Left ventricle myocardium inferior (tissue), 1 donor: ENCODE data around the gene HAUS8. TPM values are rescaled to one million over a fixed set of nuclear protein-coding genes. Genes with fewer than 3 reads are reported as not detected.

Source experiments
- DNase-seq: peaks from one replicate; pipeline ENCODE4 v3.0.0-alpha.2; 2020
- H3K27ac ChIP-seq: fragments of 200-600 bp; replicated peaks from 2 replicates; pipeline ENCODE4 v1.8.0; 2021
- H3K27me3 ChIP-seq: fragments of 200-600 bp; 2 replicates; pipeline ENCODE4 v1.8.0; 2021; ENCODE audit warnings: low read depth
- H3K36me3 ChIP-seq: fragments of 200-600 bp; 2 replicates; pipeline ENCODE4 v1.8.0; 2021
- H3K4me1 ChIP-seq: fragments of 200-600 bp; 2 replicates; pipeline ENCODE4 v1.8.0; 2021
- H3K4me3 ChIP-seq: fragments of 200-600 bp; 2 replicates; pipeline ENCODE4 v1.8.0; 2021; ENCODE audit warnings: mild to moderate bottlenecking, moderate library complexity
- H3K9me3 ChIP-seq: fragments of 200-600 bp; replicated peaks from 2 replicates; pipeline ENCODE4 v1.8.0; 2021
- intact Hi-C: fragments of 100-400 bp; cut with micrococcal nuclease; formaldehyde crosslinking; loops from one replicate; pipeline ENCODE4 v1.11.0; 2022
- total RNA-seq: library from RNA; stranded (reverse); fragmentation: NEBNext Ultra II Directional; extraction: Animal tissue kit (Norgen Biotek cat#: 25700); gene quantifications from one replicate; pipeline ENCODE4 v1.2.1, GENCODE V29; 2021
- TF ChIP-seq, protein P1 (sequence below): fragments of 200-600 bp; IDR thresholded peaks from 2 replicates; pipeline ENCODE4 v1.8.0; 2021; ENCODE audit warnings: antibody characterized with exemption, mild to moderate bottlenecking, borderline replicate concordance
- donor health status: DM: no; HTN: yes; CAD: no; lungs with severe emphysema.

Gene HAUS8
- total RNA-seq, 1 donor from 2014 or later = 3.5 TPM

DNA sequence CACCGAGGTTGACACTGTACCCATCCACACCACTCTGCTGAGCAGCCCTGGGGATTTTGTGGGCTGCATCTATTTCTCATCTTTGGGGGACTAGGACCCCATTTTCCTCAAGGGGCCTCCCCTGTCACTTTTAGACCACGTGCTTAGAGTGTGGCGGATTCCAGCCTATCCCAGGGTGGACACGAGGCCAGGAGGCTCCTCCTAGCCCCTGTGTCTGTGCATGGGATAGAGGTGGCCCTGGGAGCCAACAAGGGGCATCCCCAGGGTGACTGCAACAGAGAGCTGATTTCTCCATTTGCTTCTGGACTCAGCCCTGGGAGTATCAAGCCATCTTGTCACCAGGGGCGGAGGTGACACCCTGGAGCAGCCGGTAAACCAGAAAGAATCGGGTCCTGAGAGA is 72.8 kb downstream of the HAUS8 start:
- Histone ChIP-seq H3K4me3 (no peak overlapping the region), H3K9me3 (peaks cover 18% of the 10 kb centered on the region), H3K27ac (peak overlapping the region; percentile 46), H3K36me3 (peaks cover 8% of the 10 kb centered on the region), H3K4me1 (no peaks in the 10 kb centered on the region), H3K27me3 (peaks cover 4% of the 10 kb centered on the region)
- TF ChIP-seq, protein P1, sequence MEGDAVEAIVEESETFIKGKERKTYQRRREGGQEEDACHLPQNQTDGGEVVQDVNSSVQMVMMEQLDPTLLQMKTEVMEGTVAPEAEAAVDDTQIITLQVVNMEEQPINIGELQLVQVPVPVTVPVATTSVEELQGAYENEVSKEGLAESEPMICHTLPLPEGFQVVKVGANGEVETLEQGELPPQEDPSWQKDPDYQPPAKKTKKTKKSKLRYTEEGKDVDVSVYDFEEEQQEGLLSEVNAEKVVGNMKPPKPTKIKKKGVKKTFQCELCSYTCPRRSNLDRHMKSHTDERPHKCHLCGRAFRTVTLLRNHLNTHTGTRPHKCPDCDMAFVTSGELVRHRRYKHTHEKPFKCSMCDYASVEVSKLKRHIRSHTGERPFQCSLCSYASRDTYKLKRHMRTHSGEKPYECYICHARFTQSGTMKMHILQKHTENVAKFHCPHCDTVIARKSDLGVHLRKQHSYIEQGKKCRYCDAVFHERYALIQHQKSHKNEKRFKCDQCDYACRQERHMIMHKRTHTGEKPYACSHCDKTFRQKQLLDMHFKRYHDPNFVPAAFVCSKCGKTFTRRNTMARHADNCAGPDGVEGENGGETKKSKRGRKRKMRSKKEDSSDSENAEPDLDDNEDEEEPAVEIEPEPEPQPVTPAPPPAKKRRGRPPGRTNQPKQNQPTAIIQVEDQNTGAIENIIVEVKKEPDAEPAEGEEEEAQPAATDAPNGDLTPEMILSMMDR = no peak
- intact Hi-C loops = no loop called here
- no peak for DNase-seq

DNA sequence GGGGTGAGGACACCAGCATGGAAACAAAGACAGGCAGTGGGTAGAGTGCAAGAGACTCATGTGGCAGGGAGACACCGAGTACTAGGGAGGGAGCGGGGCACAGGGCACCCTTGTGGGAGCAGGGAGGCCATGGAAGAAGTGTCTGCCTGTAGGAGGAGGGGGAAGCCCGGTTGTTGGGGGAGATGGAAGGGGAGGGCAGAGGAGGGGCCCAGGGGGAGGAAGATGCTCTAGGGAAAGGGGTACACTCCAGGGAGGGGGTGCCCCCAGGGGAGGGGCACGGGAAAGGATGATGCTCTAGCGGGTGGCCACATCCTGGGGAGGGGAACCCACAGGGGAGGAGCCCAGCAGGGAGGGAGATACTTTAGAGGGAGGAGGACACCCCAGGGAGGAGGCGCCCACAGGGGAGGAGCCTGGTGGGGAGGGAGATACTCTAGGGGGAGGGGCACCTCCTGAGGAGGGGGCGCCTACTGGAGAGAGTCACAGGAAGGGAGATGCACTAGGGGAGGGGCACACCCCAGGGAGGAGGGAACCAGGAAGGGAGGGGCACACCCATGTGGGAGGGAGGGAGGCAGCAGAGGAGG is 73.6 kb downstream of the HAUS8 start:
- intact Hi-C loops = no loop called here
- H3K27me3 ChIP-seq = peaks cover 4% of the 10 kb centered on the region
- no peaks in the 10 kb centered on the region for H3K4me1 ChIP-seq
- H3K9me3 ChIP-seq = peaks cover 18% of the 10 kb centered on the region
- no peak overlapping the region for H3K4me3 ChIP-seq
- DNase-seq = no peak
- TF ChIP-seq, protein P1 = no peak
- H3K27ac ChIP-seq = no peak overlapping the region
- H3K36me3 ChIP-seq = peaks cover 8% of the 10 kb centered on the region

Other genes starting within 250 kb of the HAUS8 start
- 24.4 TPM for gene SIN3B, start 246.1 kb downstream of the HAUS8 start, total RNA-seq
- 1.1 TPM for gene F2RL3, start 186.5 kb downstream of the HAUS8 start, total RNA-seq
- 13.7 TPM for gene CPAMD8, start 48.6 kb downstream of the HAUS8 start, total RNA-seq
- 30.7 TPM for gene MYO9B, start 325 bp upstream of the HAUS8 start, total RNA-seq
- 27.5 TPM for gene USE1, start 139.9 kb upstream of the HAUS8 start, total RNA-seq
- gene OCEL1, start 150.8 kb upstream of the HAUS8 start, total RNA-seq = 21.2 TPM
- gene NR2F6, start 170.5 kb upstream of the HAUS8 start, total RNA-seq = 60.1 TPM
- gene USHBP1, start 189.3 kb upstream of the HAUS8 start, total RNA-seq = 7.0 TPM
- gene BABAM1, start 192.0 kb upstream of the HAUS8 start, total RNA-seq = 72.7 TPM
- gene ANKLE1, start 206.4 kb upstream of the HAUS8 start, total RNA-seq = 0.11 TPM
- gene ABHD8, start 228.0 kb upstream of the HAUS8 start, total RNA-seq = 11.7 TPM
- gene MRPL34, start 230.4 kb upstream of the HAUS8 start, total RNA-seq = 206 TPM
- gene DDA1, start 234.1 kb upstream of the HAUS8 start, total RNA-seq = 35.7 TPM